SK-N-SH (cell line): ENCODE results near the gene GNS. TPM values are rescaled to one million over a fixed set of nuclear protein-coding genes. Genes with fewer than 3 reads are reported as not detected.

Experiments
- CTCF ChIA-PET: fragments of 300-600, 350-600 bp; formaldehyde crosslinking; extraction: SDS; loops from one replicate; lab custom pipeline; 2021; lab: Yijun Ruan, JAX
- POLR2A ChIA-PET: fragments of 350-600 bp; sonication (Branson Sonifier 250); formaldehyde crosslinking; extraction: SDS; loops from one replicate; lab custom pipeline; 2020; ENCODE audit warnings: antibody characterized with exemption, inconsistent platforms; lab: Yijun Ruan, JAX
- DNase-seq: peaks from one replicate; pipeline ENCODE4 v3.0.0; 2012
- H2AFZ ChIP-seq: fragments of 200-600 bp; sonication (generic); 2 replicates; pipeline ENCODE4 v1.8.1; 2016; ENCODE audit warnings: antibody characterized with exemption, mild to moderate bottlenecking, low read depth
- H3F3A ChIP-seq: fragments of 200-600 bp; sonication (generic); replicated peaks from 2 replicates; pipeline ENCODE3; 2016; ENCODE audit warnings: antibody characterized with exemption, mild to moderate bottlenecking; ENCODE audit not compliant: insufficient read depth
- H3K27ac ChIP-seq, 2 experiments: fragments of 200-500 bp in 1 of 2; fragments of 200-600 bp in 1 of 2; sonication (Bioruptor generic) in 1 of 2; sonication (generic), shearing (Covaris generic) in 1 of 2; 2 replicates each; pipeline versions ENCODE4 v1.5.1 to v1.6.1; 2014 to 2016; ENCODE audit warnings: low read depth in 2 of 2, inconsistent platforms in 1 of 2, low read length in 1 of 2, mild to moderate bottlenecking in 1 of 2, mixed read lengths in 1 of 2
- H3K27me3 ChIP-seq: fragments of 200-600 bp; sonication (generic), shearing (Covaris generic); 2 replicates; pipeline ENCODE4 v1.6.1; 2016; ENCODE audit warnings: mixed run types; ENCODE audit not compliant: insufficient read depth
- H3K36me3 ChIP-seq, 2 experiments: fragments of 200-500 bp in 1 of 2; fragments of 200-600 bp in 1 of 2; sonication (Bioruptor generic) in 1 of 2; sonication (generic) in 1 of 2; replicated peaks in 1 of 2; 2 replicates each; pipeline versions ENCODE3 to v1.5.1; 2014 to 2016; ENCODE audit warnings: low read length in 1 of 2, mild to moderate bottlenecking in 1 of 2; ENCODE audit not compliant: insufficient read depth in 2 of 2, control insufficient read depth in 1 of 2
- H3K4me1 ChIP-seq, 2 experiments: fragments of 200-500 bp in 1 of 2; fragments of 200-600 bp in 1 of 2; sonication (Bioruptor generic) in 1 of 2; sonication (generic), shearing (Covaris generic) in 1 of 2; 2 replicates each; pipeline versions ENCODE4 v1.5.1 to v1.6.1; 2014 to 2016; ENCODE audit warnings: low read depth in 1 of 2, low read length in 1 of 2, mixed run types in 1 of 2; ENCODE audit not compliant: insufficient read depth in 2 of 2, control insufficient read depth in 1 of 2
- H3K4me2 ChIP-seq: fragments of 200-600 bp; sonication (generic), shearing (Covaris generic); 2 replicates; pipeline ENCODE4 v1.6.1; 2017; ENCODE audit warnings: mixed run types
- H3K4me3 ChIP-seq, 2 experiments: fragments of 200-500 bp in 1 of 2; fragments of 200-600 bp in 1 of 2; sonication (Bioruptor generic) in 1 of 2; sonication (generic), shearing (Covaris generic) in 1 of 2; 2 replicates each; pipeline versions ENCODE4 v1.5.1 to v1.8.1; 2014 to 2016; ENCODE audit warnings: low read depth in 2 of 2, inconsistent platforms in 1 of 2, low read length in 1 of 2, mild to moderate bottlenecking in 1 of 2, mixed read lengths in 1 of 2, moderate library complexity in 1 of 2
- H3K79me2 ChIP-seq: fragments of 200-600 bp; sonication (generic); 2 replicates; pipeline ENCODE4 v1.8.1; 2017; ENCODE audit warnings: mild to moderate bottlenecking; ENCODE audit not compliant: insufficient read depth
- H3K9ac ChIP-seq: fragments of 200-600 bp; sonication (generic); 2 replicates; pipeline ENCODE4 v1.6.1; 2017; ENCODE audit warnings: mixed run types
- H3K9me2 ChIP-seq: fragments of 200-600 bp; sonication (generic); 2 replicates; pipeline ENCODE4 v1.6.1; 2017; ENCODE audit warnings: mixed run types
- H3K9me3 ChIP-seq: fragments of 200-600 bp; sonication (generic); 2 replicates; pipeline ENCODE4 v1.6.1; 2017; ENCODE audit warnings: mixed run types, mild to moderate bottlenecking, moderate library complexity
- H4K20me1 ChIP-seq: fragments of 200-600 bp; sonication (generic); 2 replicates; pipeline ENCODE4 v1.6.1; 2017; ENCODE audit warnings: mild to moderate bottlenecking, mixed run types; ENCODE audit not compliant: insufficient read depth
- ELF1 ChIP-seq: IDR thresholded peaks from 2 replicates; pipeline ENCODE4 v1.4.0; 2012
- EZH2phosphoT487 ChIP-seq: fragments of 200-600 bp; sonication (generic); IDR thresholded peaks from 2 replicates; pipeline ENCODE4 v1.6.1; 2017; ENCODE audit warnings: low read depth, mixed run types, mild to moderate bottlenecking, antibody characterized with exemption, moderate library complexity, borderline replicate concordance
- FOSL2 ChIP-seq: IDR thresholded peaks from 2 replicates; pipeline ENCODE4 v1.4.0; 2012; ENCODE audit warnings: low read depth, mild to moderate bottlenecking, moderate library complexity, borderline replicate concordance
- FOXM1 ChIP-seq: IDR thresholded peaks from 2 replicates; pipeline ENCODE4 v1.4.0; 2012; ENCODE audit warnings: low read depth, mild to moderate bottlenecking
- GATA2 ChIP-seq: sonication (generic); formaldehyde crosslinking; IDR thresholded peaks from 2 replicates; pipeline ENCODE4 v1.5.0; 2020; ENCODE audit warnings: mild to moderate bottlenecking, missing genetic modification reagents
- JUND ChIP-seq: IDR thresholded peaks from 2 replicates; pipeline ENCODE4 v1.4.0; 2012
- MXI1 ChIP-seq: IDR thresholded peaks from 2 replicates; pipeline ENCODE4 v1.6.1; 2012; ENCODE audit warnings: mild to moderate bottlenecking, low read depth, low read length, improper control_type of control experiment
- NRF1 ChIP-seq: IDR thresholded peaks from 2 replicates; pipeline ENCODE4 v1.6.1; 2012; ENCODE audit warnings: low read depth, mild to moderate bottlenecking, low read length
- POLR2AphosphoS5 ChIP-seq: IDR thresholded peaks from 2 replicates; pipeline ENCODE4 v1.6.1; 2012; ENCODE audit warnings: low read depth, low read length
- RFX5 ChIP-seq: IDR thresholded peaks from 2 replicates; pipeline ENCODE4 v1.6.1; 2012; ENCODE audit warnings: mild to moderate bottlenecking, improper control_type of control experiment, low read length
- SIN3A ChIP-seq: IDR thresholded peaks from 2 replicates; pipeline ENCODE4 v1.6.1; 2012; ENCODE audit warnings: low read depth, mild to moderate bottlenecking, low read length, moderate library complexity, borderline replicate concordance
- TCF12 ChIP-seq: IDR thresholded peaks from 2 replicates; pipeline ENCODE4 v1.4.0; 2012
- TEAD4 ChIP-seq: IDR thresholded peaks from 2 replicates; pipeline ENCODE4 v1.4.0; 2012; ENCODE audit warnings: mild to moderate bottlenecking, borderline replicate concordance; ENCODE audit not compliant: insufficient read depth
- WGBS: methylation state at CpG from one replicate; pipeline ENCODE4 v1.1.6; 2017; ENCODE audit warnings: low lambda C conversion rate; 5-methylcytosine and 5-hydroxymethylcytosine counted together
- polyA plus RNA-seq, 3 experiments: library from polyadenylated mRNA; depleted of rRNA; stranded (reverse); fragments of >200 nt; gene quantifications; 2 replicates each; pipeline ENCODE4 v1.2.3, GENCODE V29; 2012
- TF ChIP-seq, protein P1 (sequence below): IDR thresholded peaks from 2 replicates; pipeline ENCODE4 v1.4.0; 2012; ENCODE audit warnings: low read depth
- TF ChIP-seq, protein P2 (sequence below): fragments of 150-350 bp; IDR thresholded peaks from 2 replicates; pipeline ENCODE4 v1.6.1; 2017; ENCODE audit warnings: antibody characterized with exemption, low read length, low read depth, borderline replicate concordance
- TF ChIP-seq, protein P3 (sequence below): IDR thresholded peaks from 2 replicates; pipeline ENCODE4 v1.6.1; 2012; ENCODE audit warnings: mild to moderate bottlenecking, low read depth, low read length, moderate library complexity

The GNS gene
- polyA plus RNA-seq, 1 of the 3 experiments (the other 2 are of a cell fraction): 74.8 TPM

DNA sequence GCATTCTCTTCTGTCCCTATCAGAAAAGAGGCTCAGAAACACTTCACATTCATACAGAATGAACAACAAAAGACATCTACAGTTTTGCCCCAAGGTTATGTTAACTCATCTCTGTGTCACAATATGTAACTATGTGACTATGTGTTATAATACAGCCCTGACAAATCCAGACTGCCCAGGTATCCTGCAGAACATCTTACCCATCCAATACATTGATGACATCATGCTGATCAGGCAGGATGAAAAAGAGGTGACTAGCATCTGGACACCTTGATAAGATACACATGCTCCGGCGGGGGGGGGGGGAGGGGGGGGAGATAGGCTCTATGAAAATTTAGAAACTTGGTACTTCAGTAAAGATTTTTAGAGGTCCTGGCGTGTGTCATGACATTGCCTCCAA lies 8.3 kb upstream of the GNS start:
- no peaks in the 10 kb centered on the region; the same call in 1 of the 2 replicates for H3K27me3 ChIP-seq
- CTCF ChIA-PET: interaction anchor here (2.0 kb wide), 1 partner anchor 29 kb away, joined by 7 read pairs; no protein-coding TSS in a partner anchor

DNA sequence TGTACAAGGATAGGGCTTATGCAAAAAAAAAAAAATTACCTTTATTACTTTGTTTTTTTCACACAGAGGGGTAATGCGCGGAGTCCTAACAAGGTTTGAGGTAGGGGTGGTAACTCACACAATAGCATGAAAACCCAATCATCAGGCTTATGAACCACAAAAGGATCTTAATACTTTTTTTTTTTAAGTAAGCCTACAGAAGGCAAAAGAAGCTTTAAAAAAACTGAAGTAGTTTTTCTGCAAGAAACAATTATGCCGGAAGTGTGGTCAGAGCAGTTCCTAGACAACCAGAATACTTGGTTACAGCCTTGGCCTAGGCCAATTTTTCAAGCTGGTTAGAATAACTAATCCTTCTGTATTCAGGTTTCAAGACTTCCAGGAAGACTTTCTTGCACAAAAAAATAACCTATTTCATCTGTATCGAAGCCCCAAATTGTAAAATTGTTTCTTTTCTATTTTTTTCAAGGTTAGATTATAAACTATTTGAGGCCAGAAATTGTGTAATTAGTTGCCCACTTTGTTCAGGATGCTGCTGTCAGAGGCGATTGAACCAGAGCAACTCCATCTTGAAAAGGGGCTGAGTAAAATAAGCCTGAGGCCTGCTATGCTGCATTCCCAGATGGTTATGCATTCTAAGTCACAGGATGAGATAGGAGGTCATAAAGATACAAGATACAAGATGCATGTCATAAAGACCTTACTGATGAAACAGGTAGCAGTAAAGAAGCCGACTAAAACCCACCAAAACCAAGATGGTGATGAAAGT lies 1.8 kb upstream of the GNS start:
- ChIA-PET POLR2A (no interaction called here), CTCF (interaction anchor here (1.2 kb wide), 2 partner anchors 21 to 63 kb away, joined by 3 to 4 read pairs; no protein-coding TSS in a partner anchor)
- TF ChIP-seq TCF12 (no peak), NRF1 (no peak), TEAD4 (no peak), RFX5 (no peak), EZH2phosphoT487 (no peak), FOSL2 (no peak), MXI1 (no peak), FOXM1 (no peak), POLR2AphosphoS5 (no peak), JUND (no peak)
- TF ChIP-seq, protein P1, sequence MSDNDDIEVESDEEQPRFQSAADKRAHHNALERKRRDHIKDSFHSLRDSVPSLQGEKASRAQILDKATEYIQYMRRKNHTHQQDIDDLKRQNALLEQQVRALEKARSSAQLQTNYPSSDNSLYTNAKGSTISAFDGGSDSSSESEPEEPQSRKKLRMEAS: no peak
- TF ChIP-seq, protein P2, sequence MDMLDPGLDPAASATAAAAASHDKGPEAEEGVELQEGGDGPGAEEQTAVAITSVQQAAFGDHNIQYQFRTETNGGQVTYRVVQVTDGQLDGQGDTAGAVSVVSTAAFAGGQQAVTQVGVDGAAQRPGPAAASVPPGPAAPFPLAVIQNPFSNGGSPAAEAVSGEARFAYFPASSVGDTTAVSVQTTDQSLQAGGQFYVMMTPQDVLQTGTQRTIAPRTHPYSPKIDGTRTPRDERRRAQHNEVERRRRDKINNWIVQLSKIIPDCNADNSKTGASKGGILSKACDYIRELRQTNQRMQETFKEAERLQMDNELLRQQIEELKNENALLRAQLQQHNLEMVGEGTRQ: no peak
- no peak overlapping the region for H3K9ac ChIP-seq
- H3K9me2 ChIP-seq: no peaks in the 10 kb centered on the region
- H3K4me1 ChIP-seq: peaks cover 0 to 8% of the 10 kb centered on the region in 2 experiments; a peak in 1 of 4 replicates
- H4K20me1 ChIP-seq: no peaks in the 10 kb centered on the region
- no peak overlapping the region for H3K4me2 ChIP-seq
- H3K27ac ChIP-seq: no peak overlapping the region
- peaks cover 31% of the 10 kb centered on the region; the same call in 1 of the 2 replicates for H3K79me2 ChIP-seq
- no peak overlapping the region for H2AFZ ChIP-seq
- no peak for DNase-seq
- peaks cover 5% of the 10 kb centered on the region for H3F3A ChIP-seq
- 95% methylated on average over 6 of the region's 6 CpGs for WGBS
- no peaks in the 10 kb centered on the region for H3K27me3 ChIP-seq
- H3K9me3 ChIP-seq: no peaks in the 10 kb centered on the region
- H3K4me3 ChIP-seq: no peak overlapping the region; a peak in 1 of 4 replicates
- no peaks in the 10 kb centered on the region for H3K36me3 ChIP-seq

More for the DNA sequence above, 8.3 kb upstream of the GNS start:
- no peaks in the 10 kb centered on the region for H3F3A ChIP-seq
- WGBS: 41% methylated on average over 3 of the region's 3 CpGs
- no peak overlapping the region for H3K27ac ChIP-seq
- no peak for DNase-seq
- H3K36me3 ChIP-seq: no peaks in the 10 kb centered on the region
- no peak overlapping the region for H3K4me2 ChIP-seq
- no peak overlapping the region for H3K9ac ChIP-seq
- no peaks in the 10 kb centered on the region for H3K9me2 ChIP-seq
- no peak overlapping the region for H2AFZ ChIP-seq
- H3K9me3 ChIP-seq: no peaks in the 10 kb centered on the region
- no peaks in the 10 kb centered on the region for H3K4me1 ChIP-seq
- POLR2A ChIA-PET: no interaction called here
- no peak overlapping the region for H3K4me3 ChIP-seq
- H4K20me1 ChIP-seq: no peaks in the 10 kb centered on the region
- H3K79me2 ChIP-seq: no peaks in the 10 kb centered on the region
- TF ChIP-seq SIN3A (no peak), TCF12 (no peak), ELF1 (no peak), GATA2 (CRISPR knock-in tag) (no peak), EZH2phosphoT487 (no peak)
- TF ChIP-seq, protein P3, sequence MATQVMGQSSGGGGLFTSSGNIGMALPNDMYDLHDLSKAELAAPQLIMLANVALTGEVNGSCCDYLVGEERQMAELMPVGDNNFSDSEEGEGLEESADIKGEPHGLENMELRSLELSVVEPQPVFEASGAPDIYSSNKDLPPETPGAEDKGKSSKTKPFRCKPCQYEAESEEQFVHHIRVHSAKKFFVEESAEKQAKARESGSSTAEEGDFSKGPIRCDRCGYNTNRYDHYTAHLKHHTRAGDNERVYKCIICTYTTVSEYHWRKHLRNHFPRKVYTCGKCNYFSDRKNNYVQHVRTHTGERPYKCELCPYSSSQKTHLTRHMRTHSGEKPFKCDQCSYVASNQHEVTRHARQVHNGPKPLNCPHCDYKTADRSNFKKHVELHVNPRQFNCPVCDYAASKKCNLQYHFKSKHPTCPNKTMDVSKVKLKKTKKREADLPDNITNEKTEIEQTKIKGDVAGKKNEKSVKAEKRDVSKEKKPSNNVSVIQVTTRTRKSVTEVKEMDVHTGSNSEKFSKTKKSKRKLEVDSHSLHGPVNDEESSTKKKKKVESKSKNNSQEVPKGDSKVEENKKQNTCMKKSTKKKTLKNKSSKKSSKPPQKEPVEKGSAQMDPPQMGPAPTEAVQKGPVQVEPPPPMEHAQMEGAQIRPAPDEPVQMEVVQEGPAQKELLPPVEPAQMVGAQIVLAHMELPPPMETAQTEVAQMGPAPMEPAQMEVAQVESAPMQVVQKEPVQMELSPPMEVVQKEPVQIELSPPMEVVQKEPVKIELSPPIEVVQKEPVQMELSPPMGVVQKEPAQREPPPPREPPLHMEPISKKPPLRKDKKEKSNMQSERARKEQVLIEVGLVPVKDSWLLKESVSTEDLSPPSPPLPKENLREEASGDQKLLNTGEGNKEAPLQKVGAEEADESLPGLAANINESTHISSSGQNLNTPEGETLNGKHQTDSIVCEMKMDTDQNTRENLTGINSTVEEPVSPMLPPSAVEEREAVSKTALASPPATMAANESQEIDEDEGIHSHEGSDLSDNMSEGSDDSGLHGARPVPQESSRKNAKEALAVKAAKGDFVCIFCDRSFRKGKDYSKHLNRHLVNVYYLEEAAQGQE: no peak
